GM12872 (cell line): ENCODE results near the gene TLE5.

Experiments
- CTCF ChIP-seq: IDR thresholded peaks from 3 replicates; pipeline ENCODE4 v1.5.1; 2011; ENCODE audit warnings: low read depth, mild to moderate bottlenecking, low read length, moderate library complexity; ENCODE audit not compliant: insufficient read depth

Gene TLE5

GRCh38 chr19:3095441-3096191 is 33.3 kb upstream of the TLE5 start:
- TF ChIP-seq CTCF = no peak

GRCh38 chr19:3094601-3095440 is 32.5 kb upstream of the TLE5 start:
- TF ChIP-seq CTCF = no peak

GRCh38 chr19:3087769-3088168 is 25.5 kb upstream of the TLE5 start:
- no peak for TF ChIP-seq CTCF

GRCh38 chr19:3084943-3085342 is 22.6 kb upstream of the TLE5 start:
- TF ChIP-seq CTCF = no peak

- TF ChIP-seq CTCF = no peak
Measured at GRCh38 chr19:3083964-3084363, 21.7 kb upstream of the TLE5 start.

GRCh38 chr19:3082331-3082730 is 20.0 kb upstream of the TLE5 start:
- no peak for TF ChIP-seq CTCF

GRCh38 chr19:3080286-3080685 is 18.0 kb upstream of the TLE5 start:
- no peak for TF ChIP-seq CTCF
